Activated CD8-positive, alpha-beta memory T cell treated with anti-CD3 and anti-CD28 coated beads for 1 hour (primary cell): ENCODE results near the gene FBLL1.
"Not testable (repeated sequence)": the region's sequence is repeated elsewhere in the genome, so short reads cannot be mapped to it uniquely, and the experiment has no call there.

Experiments used
- DNase-seq, 2 donors: peaks; one replicate each; pipeline ENCODE4 v3.0.0-alpha.2; 2020; ENCODE audit warnings: low read depth in 1 of 2; ENCODE audit errors: extremely low read depth in 1 of 2

The FBLL1 gene

DNA sequence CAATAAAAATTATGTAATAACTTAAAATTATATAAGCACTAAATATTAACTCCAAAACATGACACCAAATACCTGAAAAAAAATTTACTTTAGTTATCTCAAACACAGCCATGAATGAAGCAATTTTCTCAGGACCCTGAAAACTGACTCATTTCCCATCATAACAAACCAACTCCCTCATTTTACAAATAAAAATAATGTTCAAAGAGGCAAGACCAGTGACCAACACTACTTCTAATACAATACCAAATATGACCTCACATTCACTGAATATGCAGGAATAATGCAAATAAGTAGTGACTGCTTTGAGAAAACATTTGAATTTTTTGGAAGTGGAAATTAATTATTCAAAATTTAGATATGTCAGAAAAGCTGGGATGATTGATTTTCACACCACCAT is 21.6 kb downstream of the FBLL1 start:
- no peak for DNase-seq

DNA sequence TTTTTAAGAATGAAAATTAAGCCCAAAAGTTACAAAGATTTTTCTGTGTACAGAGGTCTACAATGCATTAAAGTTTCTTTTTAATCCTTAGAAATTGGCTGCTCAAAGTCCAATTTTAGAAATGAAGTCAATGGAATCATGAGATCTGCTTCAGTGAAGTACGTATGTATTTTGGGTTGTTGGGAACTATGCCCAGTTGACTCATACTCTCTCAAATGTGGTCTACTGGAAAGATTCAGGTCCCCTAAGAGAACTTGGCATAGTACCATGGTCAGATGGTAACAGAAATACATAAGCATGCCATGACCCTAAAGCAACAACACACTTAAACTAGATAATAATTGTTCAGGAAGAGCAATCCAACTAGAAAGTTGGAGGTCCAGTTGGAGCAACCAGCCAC is 23.0 kb downstream of the FBLL1 start:
- no peak for DNase-seq

DNA sequence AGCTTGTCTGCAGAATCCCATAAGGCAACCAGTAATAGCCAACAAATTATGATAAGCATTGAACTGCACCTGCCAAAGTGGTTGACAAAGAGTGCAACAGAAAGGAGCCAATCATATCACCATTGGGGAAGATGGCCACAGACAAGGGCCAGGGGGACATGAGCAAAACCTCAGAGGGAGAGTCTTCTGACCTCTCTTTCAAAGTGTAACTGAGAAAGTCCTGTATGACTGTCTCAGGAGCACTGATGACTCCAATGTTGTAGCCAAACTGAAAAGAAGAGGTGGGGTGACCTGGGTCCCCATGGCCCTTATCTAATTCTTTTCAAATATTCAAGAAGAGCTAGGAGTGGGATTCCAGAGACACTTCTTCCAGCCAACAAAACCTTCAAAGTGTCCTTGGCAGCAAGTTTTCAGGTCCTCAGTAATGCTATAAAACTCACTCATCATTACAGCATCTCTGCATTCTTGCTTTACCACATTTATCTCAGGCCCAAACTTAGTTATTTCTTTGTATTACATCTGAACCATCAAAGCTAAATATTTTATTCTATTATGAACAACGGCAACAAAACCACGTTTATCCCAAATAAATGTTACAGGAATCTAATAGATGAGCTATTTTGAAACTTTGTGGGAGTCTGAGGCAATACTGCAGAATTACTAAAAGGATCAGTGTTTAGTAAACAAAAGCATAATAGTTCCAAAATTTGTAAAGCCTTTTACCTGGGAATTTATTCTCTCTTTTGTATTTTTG is 24.4 kb downstream of the FBLL1 start:
- DNase-seq = no peak

DNA sequence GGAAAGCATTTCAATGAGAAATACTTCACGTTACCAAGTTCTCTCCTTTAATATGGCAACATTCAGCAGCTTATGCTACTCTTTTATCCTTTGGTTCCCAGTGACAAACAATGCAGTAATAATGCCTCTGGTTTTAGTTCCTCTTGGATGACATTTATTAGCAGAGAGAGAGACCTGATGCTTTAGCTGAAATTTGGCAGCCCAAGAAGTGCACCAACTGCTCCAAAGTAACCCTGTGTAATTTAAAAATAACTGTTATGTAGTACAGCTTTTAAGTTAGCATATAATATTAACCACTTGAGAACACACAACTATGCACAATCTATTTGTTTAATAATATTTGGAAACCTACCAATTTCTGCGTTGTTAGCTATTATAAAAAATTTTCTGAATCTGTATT is 28.3 kb downstream of the FBLL1 start:
- no peak for DNase-seq

DNA sequence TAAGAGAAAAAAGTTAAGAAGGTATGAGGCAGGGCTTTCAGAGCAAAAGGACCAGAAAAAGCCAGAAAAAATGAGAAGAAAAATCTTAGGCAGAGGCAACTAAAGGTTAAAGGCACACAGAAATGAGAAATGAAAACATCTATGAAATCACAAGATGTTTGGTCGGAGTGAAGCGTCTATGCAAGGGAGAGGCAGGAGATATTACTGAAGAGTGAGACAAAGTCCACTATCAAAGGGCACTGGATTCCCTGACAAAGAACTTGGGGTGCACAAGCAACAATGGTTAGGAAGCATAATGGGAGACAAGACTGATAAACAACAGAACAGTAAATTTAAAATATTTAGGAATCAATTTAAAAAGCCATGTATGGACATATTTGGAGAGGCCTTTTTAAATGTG is 33.2 kb downstream of the FBLL1 start:
- no peak for DNase-seq

DNA sequence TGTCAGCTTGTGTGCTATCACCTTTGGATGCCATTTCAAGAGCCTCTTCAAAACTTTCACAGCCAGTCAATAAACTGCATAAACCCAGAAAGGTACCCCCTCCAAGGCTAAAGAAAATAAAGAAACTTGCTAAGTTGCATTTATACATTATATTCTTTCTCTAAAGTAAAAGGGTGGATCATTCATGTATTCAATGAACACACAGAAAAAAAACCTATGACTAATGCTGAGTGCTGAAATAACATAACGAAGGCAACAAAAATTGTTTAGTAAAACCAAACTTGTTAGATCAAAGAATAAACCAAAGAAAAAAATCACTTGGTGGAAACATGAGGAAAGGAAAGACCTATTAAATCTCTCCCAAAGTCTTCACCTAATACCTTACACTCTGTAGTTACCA is 34.9 kb downstream of the FBLL1 start:
- DNase-seq = no peak

DNA sequence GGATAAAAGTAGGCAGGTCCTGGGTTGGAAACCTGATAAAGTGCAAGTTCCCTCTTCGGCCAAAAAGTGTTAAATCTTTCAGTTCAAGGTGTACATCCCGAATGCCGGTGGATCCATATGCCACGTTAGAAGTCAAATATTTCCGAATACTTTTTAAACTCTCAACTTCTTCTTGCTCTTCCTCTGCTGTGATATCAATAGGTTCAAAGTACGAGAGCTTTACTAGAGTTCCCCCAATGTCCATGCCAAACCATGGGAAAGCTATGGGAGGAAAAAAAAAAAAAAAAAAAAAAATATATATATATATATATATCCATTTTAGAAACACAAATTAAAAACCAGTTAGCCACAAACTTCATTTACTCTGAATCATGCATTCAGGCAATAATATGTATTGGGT is 39.6 kb downstream of the FBLL1 start:
- DNase-seq = no peak

DNA sequence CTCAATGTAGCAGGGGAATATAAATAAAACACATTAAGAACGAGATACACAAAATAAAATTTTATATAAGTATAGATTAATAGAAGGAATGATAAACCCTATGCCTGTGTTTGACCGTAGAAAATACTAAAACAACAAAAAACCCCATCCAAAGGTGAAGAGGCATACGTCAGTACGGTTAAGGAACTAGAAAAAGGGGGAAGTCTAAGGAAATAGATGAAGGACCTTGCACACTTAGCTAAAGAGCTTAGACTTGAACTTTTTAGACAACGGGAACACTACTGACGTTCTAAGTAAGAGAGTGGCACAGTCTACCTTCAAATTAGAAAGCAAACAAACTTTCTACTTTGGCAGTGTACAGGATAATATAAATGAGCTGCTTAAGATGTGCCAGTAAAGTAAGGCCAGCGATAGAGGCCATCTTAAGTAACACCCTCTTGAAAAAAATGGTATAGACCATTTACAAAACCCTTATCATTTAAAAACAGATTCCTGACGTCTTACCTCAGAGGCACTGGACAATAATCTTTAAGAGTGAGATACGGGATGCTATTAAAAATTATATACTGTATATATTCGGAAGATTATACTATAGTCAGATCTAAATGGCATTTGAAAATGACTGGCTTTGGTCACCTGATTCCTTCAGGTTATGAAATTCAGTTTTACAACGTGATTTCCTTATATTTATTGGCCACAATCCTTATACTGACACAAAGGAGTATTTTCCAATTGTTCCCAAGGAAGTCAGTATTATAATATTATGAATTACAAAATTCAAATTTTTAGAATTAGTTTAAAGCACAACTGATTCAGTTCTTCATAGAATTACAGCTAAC is 41.6 kb downstream of the FBLL1 start:
- no peak for DNase-seq

DNA sequence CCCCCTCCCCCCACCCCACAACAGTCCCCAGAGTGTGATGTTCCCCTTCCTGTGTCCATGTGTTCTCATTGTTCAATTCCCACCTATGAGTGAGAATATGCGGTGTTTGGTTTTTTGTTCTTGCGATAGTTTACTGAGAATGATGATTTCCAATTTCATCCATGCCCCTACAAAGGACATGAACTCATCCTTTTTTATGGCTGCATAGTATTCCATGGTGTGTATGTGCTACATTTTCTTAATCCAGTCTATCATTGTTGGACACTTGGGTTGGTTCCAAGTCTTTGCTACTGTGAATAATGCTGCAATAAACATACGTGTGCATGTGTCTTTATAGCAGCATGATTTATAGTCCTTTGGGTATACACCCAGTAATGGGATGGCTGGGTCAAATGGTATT is 44.6 kb downstream of the FBLL1 start:
- not testable (repeated sequence) for DNase-seq

DNA sequence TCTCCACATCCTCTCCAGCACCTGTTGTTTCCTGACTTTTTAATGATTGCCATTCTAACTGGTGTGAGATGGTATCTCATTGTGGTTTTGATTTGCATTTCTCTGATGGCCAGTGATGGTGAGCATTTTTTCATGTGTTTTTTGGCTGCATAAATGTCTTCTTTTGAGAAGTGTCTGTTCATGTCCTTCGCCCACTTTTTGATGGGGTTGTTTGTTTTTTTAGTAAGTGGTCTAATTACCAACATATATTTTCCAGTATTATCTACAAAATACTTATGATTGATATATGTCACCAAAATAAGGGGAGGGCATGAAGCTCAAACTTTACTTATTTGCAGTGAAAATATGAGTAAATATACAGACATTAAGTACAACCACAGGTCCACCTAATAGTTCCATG is 45.1 kb downstream of the FBLL1 start:
- DNase-seq = not testable (repeated sequence)

DNA sequence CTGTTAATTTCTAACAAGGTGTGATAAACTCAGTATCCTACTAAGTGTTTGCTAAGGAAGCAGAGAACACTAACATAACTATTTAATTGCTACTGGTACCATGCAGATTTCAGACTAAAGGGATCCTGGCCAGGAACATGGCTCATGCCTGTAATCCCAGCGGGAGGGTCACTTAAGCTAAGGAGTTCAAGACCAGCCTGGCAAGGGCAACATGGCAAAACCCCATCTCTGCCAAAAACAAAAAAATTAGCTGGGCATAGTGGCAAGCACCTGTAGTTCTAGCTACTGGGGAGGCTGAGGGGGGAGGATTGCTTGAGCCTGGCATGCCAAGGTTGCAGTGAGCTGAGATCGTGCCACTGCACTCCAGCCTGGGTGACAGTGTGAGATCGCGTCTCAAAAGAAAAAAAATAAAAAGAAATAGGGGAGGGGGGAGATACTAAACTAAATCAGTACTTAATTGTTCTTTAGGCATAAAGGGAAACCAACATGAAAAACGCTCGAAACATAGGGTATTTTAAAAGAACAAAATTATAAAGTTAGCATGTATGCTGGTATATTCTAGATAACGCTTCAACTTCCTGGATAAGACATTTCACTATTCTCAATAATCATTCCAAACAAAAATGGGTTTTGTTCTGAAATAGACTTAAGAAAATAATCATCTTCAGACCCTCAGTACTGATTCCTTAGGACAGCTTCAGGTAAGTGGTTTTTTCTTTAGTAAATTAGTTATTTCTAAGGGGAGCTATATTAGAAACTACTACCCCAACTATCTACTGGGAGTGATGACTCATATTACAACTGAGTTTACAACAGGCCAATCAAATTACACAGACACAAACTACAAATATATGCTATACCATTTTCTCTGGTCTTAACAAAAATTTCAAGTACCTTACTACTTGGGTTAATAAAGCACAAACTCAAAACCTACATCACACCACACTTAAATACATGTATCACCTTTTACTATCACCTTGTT is 46.6 kb downstream of the FBLL1 start:
- DNase-seq = no peak

DNA sequence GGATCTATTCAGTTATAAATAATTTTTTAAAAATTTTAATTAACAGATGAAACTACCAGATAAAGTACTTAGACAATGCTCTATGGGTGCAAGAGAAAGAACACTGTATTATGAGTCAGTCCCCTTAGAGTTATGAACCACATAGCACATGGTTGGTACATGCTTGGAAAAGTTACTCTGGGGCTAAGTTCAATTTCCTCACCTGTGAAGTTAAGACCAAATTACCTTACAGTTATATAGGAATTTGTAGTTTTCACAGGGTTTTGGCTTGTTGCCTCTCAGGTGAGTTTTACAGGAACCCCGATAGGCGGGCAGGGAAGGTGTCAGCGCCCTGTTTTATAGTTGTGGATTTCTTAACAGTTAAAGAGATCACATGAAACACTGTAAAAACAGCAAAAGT is 48.9 kb downstream of the FBLL1 start:
- no peak for DNase-seq

DNA sequence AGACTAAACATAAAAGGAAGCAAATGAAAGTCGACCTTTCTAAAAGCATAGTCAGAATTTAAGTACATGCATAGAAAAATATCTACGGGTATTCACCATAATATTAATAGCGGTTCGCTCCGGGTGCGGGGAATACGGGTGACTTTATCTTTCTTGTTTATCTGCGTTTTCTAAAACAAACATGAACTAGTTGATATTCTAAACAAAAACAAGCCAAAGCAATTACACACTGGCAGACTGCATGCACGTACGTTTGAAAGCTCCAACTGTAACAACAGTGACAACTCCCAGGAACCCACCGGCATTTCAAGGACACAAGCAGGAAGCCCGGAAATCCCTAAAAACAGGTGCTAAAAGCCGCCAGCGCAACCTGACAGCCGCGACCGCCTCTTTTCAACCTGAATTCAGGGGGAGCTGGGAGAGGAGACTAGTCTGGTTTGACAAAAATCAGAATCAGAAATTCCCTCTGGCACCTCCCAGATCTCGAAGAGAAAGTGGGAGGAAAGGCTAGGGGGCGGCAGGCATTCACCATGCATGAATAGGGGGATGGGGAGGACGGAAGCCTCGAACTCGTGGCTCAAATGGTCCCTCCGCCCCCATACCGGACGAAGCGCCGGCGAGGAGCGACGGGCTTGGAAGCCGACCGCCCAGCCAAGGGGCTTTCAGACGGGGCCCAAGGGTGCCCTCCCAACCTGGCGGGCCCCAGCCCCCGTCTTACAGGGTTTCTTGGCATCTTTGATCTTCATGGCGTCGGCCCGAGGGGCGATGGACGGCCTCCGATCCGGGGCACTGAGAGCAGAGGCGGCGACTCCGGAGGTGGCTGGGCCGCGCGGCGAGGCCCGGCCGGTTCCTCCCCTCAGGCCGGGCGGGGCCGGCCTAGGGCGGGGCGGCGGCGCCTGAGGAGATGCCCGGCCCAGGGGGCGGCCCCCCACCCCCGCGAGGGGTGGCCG is 49.7 kb downstream of the FBLL1 start, which contains the start of gene PANK3:
Gene PANK3 (minus strand): TSS at position 831 of the 950 bp plus-strand sequence. CDS start 85 bp downstream, at position 746.
- no peak for DNase-seq

DNA sequence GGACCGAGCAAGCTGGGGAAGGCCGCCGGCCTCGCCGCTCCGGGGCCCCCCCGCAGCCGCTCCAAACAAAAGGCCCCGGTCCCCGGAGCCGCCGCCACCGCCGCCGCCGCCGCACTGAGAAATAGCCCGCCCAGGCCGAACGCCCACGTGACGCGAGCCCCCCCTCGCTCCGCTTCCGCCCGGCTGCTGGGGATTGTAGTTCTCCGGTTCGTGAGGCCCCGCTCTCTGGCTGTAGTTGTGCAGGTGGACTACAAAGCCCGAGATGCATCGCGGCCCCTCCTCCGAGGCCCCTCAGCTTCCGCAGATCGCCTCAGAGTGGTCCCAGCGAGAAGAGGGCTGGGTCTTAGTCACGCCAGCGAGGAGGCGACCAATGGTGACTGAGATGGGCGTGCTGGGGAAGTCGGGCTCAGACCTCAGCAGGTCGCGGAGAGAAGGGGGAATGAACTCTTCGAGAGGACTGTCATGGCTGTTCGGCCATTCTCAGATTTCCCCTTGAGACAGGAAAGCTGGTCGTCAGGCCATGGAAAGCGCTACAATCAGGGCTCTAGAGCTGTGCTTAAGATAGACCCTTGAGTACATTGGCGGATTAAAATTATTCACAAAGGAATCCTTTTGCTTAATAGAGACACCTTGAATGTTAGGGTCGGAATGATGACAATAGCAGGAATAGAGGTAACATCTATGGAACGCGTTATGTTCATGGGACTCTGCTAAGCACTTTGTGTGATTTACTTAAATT is 50.6 kb downstream of the FBLL1 start:
- DNase-seq = peak; percentile 89 to 95

DNA sequence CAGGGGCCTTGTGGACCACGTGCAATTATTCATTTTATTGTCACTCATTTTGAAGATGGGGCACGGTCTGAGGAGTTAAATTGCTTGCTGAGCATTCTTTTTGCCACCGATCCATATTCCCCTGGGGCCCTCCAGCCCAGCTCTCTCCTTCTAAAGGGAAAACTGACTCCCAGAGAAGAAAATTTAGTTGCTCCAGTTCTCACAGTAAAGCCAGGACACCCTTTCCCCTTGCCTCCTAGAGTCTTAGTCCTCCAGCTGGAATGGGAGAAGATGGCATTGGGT is 51.1 kb downstream of the FBLL1 start:
- no peak for DNase-seq
